Measurements from ENCODE around the gene PDP2.

DNA sequence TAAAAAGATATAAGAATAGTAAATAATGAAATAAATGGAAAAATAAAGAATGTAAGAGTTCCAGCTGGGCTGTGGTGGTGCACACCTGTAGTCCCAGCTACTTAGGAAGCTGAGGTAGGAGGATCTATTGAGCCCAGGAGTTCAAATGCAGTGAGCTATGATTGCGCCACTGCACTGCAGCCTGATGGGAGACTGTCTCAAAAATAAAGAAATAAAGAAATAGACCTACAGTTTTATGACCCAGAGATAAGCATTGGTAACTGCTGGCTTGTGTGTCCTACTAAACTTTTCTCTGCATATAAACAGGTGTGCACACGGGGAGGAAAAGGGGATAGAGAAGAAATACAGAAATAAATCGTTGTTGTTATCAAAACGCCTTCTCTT lies 7.8 kb upstream of the PDP2 start:
- TF ChIP-seq, protein P1, sequence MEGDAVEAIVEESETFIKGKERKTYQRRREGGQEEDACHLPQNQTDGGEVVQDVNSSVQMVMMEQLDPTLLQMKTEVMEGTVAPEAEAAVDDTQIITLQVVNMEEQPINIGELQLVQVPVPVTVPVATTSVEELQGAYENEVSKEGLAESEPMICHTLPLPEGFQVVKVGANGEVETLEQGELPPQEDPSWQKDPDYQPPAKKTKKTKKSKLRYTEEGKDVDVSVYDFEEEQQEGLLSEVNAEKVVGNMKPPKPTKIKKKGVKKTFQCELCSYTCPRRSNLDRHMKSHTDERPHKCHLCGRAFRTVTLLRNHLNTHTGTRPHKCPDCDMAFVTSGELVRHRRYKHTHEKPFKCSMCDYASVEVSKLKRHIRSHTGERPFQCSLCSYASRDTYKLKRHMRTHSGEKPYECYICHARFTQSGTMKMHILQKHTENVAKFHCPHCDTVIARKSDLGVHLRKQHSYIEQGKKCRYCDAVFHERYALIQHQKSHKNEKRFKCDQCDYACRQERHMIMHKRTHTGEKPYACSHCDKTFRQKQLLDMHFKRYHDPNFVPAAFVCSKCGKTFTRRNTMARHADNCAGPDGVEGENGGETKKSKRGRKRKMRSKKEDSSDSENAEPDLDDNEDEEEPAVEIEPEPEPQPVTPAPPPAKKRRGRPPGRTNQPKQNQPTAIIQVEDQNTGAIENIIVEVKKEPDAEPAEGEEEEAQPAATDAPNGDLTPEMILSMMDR (IDR thresholded peaks at IDR 0.05; ENCODE audit: poor library complexity, severe bottlenecking): no peak
- TF ChIP-seq EP300 (conservative IDR thresholded peaks at IDR 0.05; ENCODE audit: poor library complexity, severe bottlenecking): no peak
- no peak for TF ChIP-seq EZH2 (IDR thresholded peaks at IDR 0.05; ENCODE audit: borderline replicate concordance, insufficient read depth, low read length, poor library complexity, severe bottlenecking)
- no peak for TF ChIP-seq TAF1 (IDR thresholded peaks at IDR 0.05; ENCODE audit: low read depth)
